ENCODE data around the gene HELT. TPM values are rescaled to one million over a fixed set of nuclear protein-coding genes. Genes with fewer than 3 reads are reported as not detected.
"Not testable (repeated sequence)": the region's sequence is repeated elsewhere in the genome, so short reads cannot be mapped to it uniquely, and the experiment has no call there.

The HELT gene
- total RNA-seq, 1 donor from 2014 or later = not detected

- TF ChIP-seq CTCF (IDR thresholded peaks at IDR 0.05; ENCODE audit: unreplicated experiment) = no peak
- H3K4me1 Mint-ChIP-seq (ENCODE audit: low read depth) = no peaks in the 10 kb centered on the region
- H3K4me3 Mint-ChIP-seq (ENCODE audit: low read depth) = no peak overlapping the region
- no peaks in the 10 kb centered on the region for H3K36me3 Mint-ChIP-seq (ENCODE audit: insufficient read depth)
- no peak for DNase-seq (ENCODE audit: low spot score, unreplicated experiment)
- H3K27me3 Mint-ChIP-seq = peaks cover 8% of the 10 kb centered on the region
- H3K9me3 Mint-ChIP-seq (ENCODE audit: low read depth) = no peaks in the 10 kb centered on the region
- H3K27ac Mint-ChIP-seq = no peak overlapping the region
These were observed 25.0 kb upstream of the HELT start for GRCh38 chr4:184993247-184993646.

- Mint-ChIP-seq H3K36me3 (ENCODE audit: insufficient read depth) (no peaks in the 10 kb centered on the region), H3K9me3 (ENCODE audit: low read depth) (no peaks in the 10 kb centered on the region), H3K27me3 (peaks cover 8% of the 10 kb centered on the region), H3K4me3 (ENCODE audit: low read depth) (no peak overlapping the region), H3K27ac (no peak overlapping the region), H3K4me1 (ENCODE audit: low read depth) (no peaks in the 10 kb centered on the region)
- DNase-seq (ENCODE audit: low spot score, unreplicated experiment) = no peak
- TF ChIP-seq CTCF (IDR thresholded peaks at IDR 0.05; ENCODE audit: unreplicated experiment) = no peak
These were observed 24.2 kb upstream of the HELT start for GRCh38 chr4:184994010-184994622.

- H3K4me3 Mint-ChIP-seq (ENCODE audit: low read depth) = no peak overlapping the region
- no peak for DNase-seq (ENCODE audit: low spot score, unreplicated experiment)
- no peak for TF ChIP-seq CTCF (IDR thresholded peaks at IDR 0.05; ENCODE audit: unreplicated experiment)
- H3K27me3 Mint-ChIP-seq = peaks cover 8% of the 10 kb centered on the region
- H3K36me3 Mint-ChIP-seq (ENCODE audit: insufficient read depth) = no peaks in the 10 kb centered on the region
- no peaks in the 10 kb centered on the region for H3K9me3 Mint-ChIP-seq (ENCODE audit: low read depth)
- no peak overlapping the region for H3K27ac Mint-ChIP-seq
- H3K4me1 Mint-ChIP-seq (ENCODE audit: low read depth) = no peaks in the 10 kb centered on the region
These were observed 23.7 kb upstream of the HELT start for GRCh38 chr4:184994623-184995010.

- peaks cover 26% of the 10 kb centered on the region for H3K27me3 Mint-ChIP-seq
- not testable (repeated sequence) for DNase-seq (ENCODE audit: low spot score, unreplicated experiment); H3K4me3 Mint-ChIP-seq (ENCODE audit: low read depth); H3K4me1 Mint-ChIP-seq (ENCODE audit: low read depth); H3K9me3 Mint-ChIP-seq (ENCODE audit: low read depth); H3K36me3 Mint-ChIP-seq (ENCODE audit: insufficient read depth); H3K27ac Mint-ChIP-seq
These were observed 20.6 kb upstream of the HELT start for GRCh38 chr4:184997656-184998055.

- H3K27me3 Mint-ChIP-seq = peaks cover 68% of the 10 kb centered on the region
- no peaks in the 10 kb centered on the region for H3K9me3 Mint-ChIP-seq (ENCODE audit: low read depth)
- no peak overlapping the region for H3K4me3 Mint-ChIP-seq (ENCODE audit: low read depth)
- no peak for DNase-seq (ENCODE audit: low spot score, unreplicated experiment)
- H3K36me3 Mint-ChIP-seq (ENCODE audit: insufficient read depth) = no peaks in the 10 kb centered on the region
- TF ChIP-seq CTCF (IDR thresholded peaks at IDR 0.05; ENCODE audit: unreplicated experiment) = no peak
- H3K27ac Mint-ChIP-seq = no peak overlapping the region
- H3K4me1 Mint-ChIP-seq (ENCODE audit: low read depth) = peaks cover 4% of the 10 kb centered on the region
These were observed 15.5 kb upstream of the HELT start for GRCh38 chr4:185002784-185003183.

GRCh38 chr4:185003596-185004351 is 14.5 kb upstream of the HELT start:
- peaks cover 4% of the 10 kb centered on the region for H3K4me1 Mint-ChIP-seq (ENCODE audit: low read depth)
- TF ChIP-seq CTCF (IDR thresholded peaks at IDR 0.05; ENCODE audit: unreplicated experiment) = no peak
- H3K27me3 Mint-ChIP-seq = peaks cover 77% of the 10 kb centered on the region
- H3K4me3 Mint-ChIP-seq (ENCODE audit: low read depth) = no peak overlapping the region
- no peaks in the 10 kb centered on the region for H3K9me3 Mint-ChIP-seq (ENCODE audit: low read depth)
- no peak for DNase-seq (ENCODE audit: low spot score, unreplicated experiment)
- no peaks in the 10 kb centered on the region for H3K36me3 Mint-ChIP-seq (ENCODE audit: insufficient read depth)
- no peak overlapping the region for H3K27ac Mint-ChIP-seq

Data from progenitor cell of endocrine pancreas (in vitro differentiated cells).